Calu3 (cell line): Measurements from ENCODE around the gene HOXB1. TPM values are rescaled to one million over a fixed set of nuclear protein-coding genes. Genes with fewer than 3 reads are reported as not detected.

ENCODE experiments used
- BruUV-seq: library from RNA; stranded (reverse); fragments of 400-500 nt; replicated peaks from 2 replicates; lab custom pipeline; 2021; lab: Mats Ljungman, UMichigan
- CTCF ChIA-PET: fragments of 300-600 bp; sonication (Branson Sonifier 250); formaldehyde crosslinking; loops from one replicate; lab custom pipeline; 2022; ENCODE audit warnings: antibody characterized with exemption; lab: Charles Lee
- DNase-seq: peaks from one replicate; pipeline ENCODE4 v3.0.0; 2022
- H3K27ac Mint-ChIP-seq: one replicate; pipeline ENCODE4 v1.8.0; 2022; ENCODE audit warnings: mixed read lengths; ENCODE audit not compliant: unreplicated experiment
- H3K27me3 Mint-ChIP-seq: one replicate; pipeline ENCODE4 v1.8.0; 2022; ENCODE audit warnings: mixed read lengths; ENCODE audit not compliant: unreplicated experiment
- H3K36me3 Mint-ChIP-seq: one replicate; pipeline ENCODE4 v1.8.0; 2022; ENCODE audit warnings: mild to moderate bottlenecking, moderate library complexity, mixed read lengths; ENCODE audit not compliant: insufficient read depth, unreplicated experiment
- H3K4me1 Mint-ChIP-seq: one replicate; pipeline ENCODE4 v1.8.0; 2022; ENCODE audit warnings: mild to moderate bottlenecking, low read depth, mixed read lengths; ENCODE audit not compliant: unreplicated experiment
- H3K4me3 Mint-ChIP-seq: one replicate; pipeline ENCODE4 v1.8.0; 2022; ENCODE audit warnings: mild to moderate bottlenecking, low read depth, moderate library complexity, mixed read lengths; ENCODE audit not compliant: unreplicated experiment
- H3K9me3 Mint-ChIP-seq: one replicate; pipeline ENCODE4 v1.8.0; 2022; ENCODE audit warnings: low read depth, mixed read lengths; ENCODE audit not compliant: unreplicated experiment
- CTCF ChIP-seq: fragments of 200-600 bp; IDR thresholded peaks from one replicate; pipeline ENCODE4 v1.8.0; 2022; ENCODE audit warnings: antibody characterized with exemption; ENCODE audit not compliant: unreplicated experiment
- intact Hi-C: fragments of 100-400 bp; cut with micrococcal nuclease; formaldehyde crosslinking; loops from one replicate; pipeline ENCODE4 v1.10.0; 2022; ENCODE audit not compliant: unreplicated experiment
- total RNA-seq: library from RNA; stranded (reverse); gene quantifications from 2 replicates; pipeline ENCODE4 v1.2.3, GENCODE V29; 2022

Gene HOXB1
- total RNA-seq, 1 experiment from 2014 or later: not detected

GRCh38 chr17:48550502-48551213 is 19.8 kb upstream of the HOXB1 start:
- H3K36me3 Mint-ChIP-seq: peaks cover 87% of the 10 kb centered on the region
- H3K9me3 Mint-ChIP-seq: no peaks in the 10 kb centered on the region
- no peak for TF ChIP-seq CTCF
- intact Hi-C loops: no loop called here
- DNase-seq: no peak
- peak overlapping the region; percentile 16 for H3K4me3 Mint-ChIP-seq
- H3K27me3 Mint-ChIP-seq: peaks cover 1% of the 10 kb centered on the region
- BruUV-seq: no TSS peak
- peak overlapping the region; percentile 58 for H3K27ac Mint-ChIP-seq
- CTCF ChIA-PET: no interaction called here
- peaks cover 30% of the 10 kb centered on the region for H3K4me1 Mint-ChIP-seq

- intact Hi-C loops: no loop called here
- Mint-ChIP-seq H3K4me3 (peak overlapping the region; percentile 16), H3K27me3 (peaks cover 8% of the 10 kb centered on the region), H3K36me3 (peaks cover 87% of the 10 kb centered on the region), H3K27ac (peak overlapping the region; percentile 58), H3K4me1 (peaks cover 30% of the 10 kb centered on the region), H3K9me3 (no peaks in the 10 kb centered on the region)
- no TSS peak for BruUV-seq
- no peak for TF ChIP-seq CTCF
- peak; percentile 38 for DNase-seq
- CTCF ChIA-PET: no interaction called here
These were observed 19.2 kb upstream of the HOXB1 start for GRCh38 chr17:48549914-48550501.

GRCh38 chr17:48549281-48549630 is 18.4 kb upstream of the HOXB1 start:
- intact Hi-C loops: no loop called here
- no peak for TF ChIP-seq CTCF
- no TSS peak for BruUV-seq
- peak overlapping the region; percentile 58 for H3K27ac Mint-ChIP-seq
- peaks cover 15% of the 10 kb centered on the region for H3K27me3 Mint-ChIP-seq
- no peaks in the 10 kb centered on the region for H3K9me3 Mint-ChIP-seq
- no peak overlapping the region for H3K4me3 Mint-ChIP-seq
- CTCF ChIA-PET: no interaction called here
- H3K4me1 Mint-ChIP-seq: peaks cover 25% of the 10 kb centered on the region
- H3K36me3 Mint-ChIP-seq: peaks cover 87% of the 10 kb centered on the region
- no peak for DNase-seq

- CTCF ChIA-PET: interaction anchor here (1.1 kb wide), 1 partner anchor 333 kb away, joined by 3 read pairs; no protein-coding TSS in a partner anchor
- TF ChIP-seq CTCF: no peak
- Mint-ChIP-seq H3K36me3 (peaks cover 87% of the 10 kb centered on the region), H3K4me3 (peak overlapping the region; percentile 68), H3K27ac (peak overlapping the region; percentile 58), H3K4me1 (peaks cover 25% of the 10 kb centered on the region), H3K9me3 (no peaks in the 10 kb centered on the region), H3K27me3 (peaks cover 21% of the 10 kb centered on the region)
- BruUV-seq: no TSS peak
- DNase-seq: no peak
- intact Hi-C loops: no loop called here
These were observed 17.9 kb upstream of the HOXB1 start for GRCh38 chr17:48548523-48549280.
